ENCODE data around the gene INSYN2B. TPM values are rescaled to one million over a fixed set of nuclear protein-coding genes. Genes with fewer than 3 reads are reported as not detected.

INSYN2B gene
- total RNA-seq, 1 experiment from 2014 or later = not detected

Small RNA genes lying within 50 kb of the gene (small RNA-seq; reads per million reads assigned to genes)
- 0 reads per million in 2 experiments for gene MIR378E

Other genes with a start within 250 kb of the INSYN2B start
- gene FOXI1, start 125.4 kb upstream of the INSYN2B start, total RNA-seq (2014; rRNA removed; shearing (Covaris generic)) = not detected in 2 replicates

All from SK-MEL-5 (cell line).